Right lobe of liver (tissue), 4 donors: ENCODE measurements around the gene SART3.

Experiments
- POLR2A ChIP-seq: fragments of 450-650 bp; IDR thresholded peaks from one replicate; pipeline ENCODE4 v1.6.1; 2017; ENCODE audit warnings: antibody characterized with exemption, mild to moderate bottlenecking
- TF ChIP-seq, protein P1 (sequence below), 4 donors: fragments of 200-600 bp in 3 of 4; fragments of 450-650 bp in 1 of 4; IDR thresholded peaks; one replicate each; pipeline versions ENCODE4 v1.5.1 to v1.8.0; 2016 to 2022; ENCODE audit warnings: antibody characterized with exemption in 4 of 4, mild to moderate bottlenecking in 2 of 4
- donor health status: DM: no; HTN: no; CAD: no.
- donor health status: DM: no; HTN: no; CAD: no.
- donor health status: DM: no; HTN: yes; CAD: no.

DNA sequence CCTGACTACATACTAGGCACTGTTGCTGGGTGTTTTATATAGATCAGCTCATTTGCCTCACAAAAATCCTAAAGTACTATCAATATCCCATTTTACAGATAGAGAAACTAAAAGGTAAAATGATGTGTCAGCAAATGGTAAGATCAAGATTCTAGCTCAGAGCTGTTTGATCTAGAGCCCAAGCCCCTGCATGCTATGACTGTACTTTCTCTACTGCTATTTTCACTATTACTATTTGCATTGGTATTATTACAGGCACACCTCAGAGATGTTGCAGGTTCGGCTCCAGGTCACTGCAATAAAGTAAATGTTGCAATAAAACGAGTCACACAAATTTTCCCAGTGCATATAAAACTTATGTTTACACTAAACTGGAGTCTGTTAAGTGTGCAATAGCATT, 12.3 kb upstream of the SART3 start:
- TF ChIP-seq, protein P1, sequence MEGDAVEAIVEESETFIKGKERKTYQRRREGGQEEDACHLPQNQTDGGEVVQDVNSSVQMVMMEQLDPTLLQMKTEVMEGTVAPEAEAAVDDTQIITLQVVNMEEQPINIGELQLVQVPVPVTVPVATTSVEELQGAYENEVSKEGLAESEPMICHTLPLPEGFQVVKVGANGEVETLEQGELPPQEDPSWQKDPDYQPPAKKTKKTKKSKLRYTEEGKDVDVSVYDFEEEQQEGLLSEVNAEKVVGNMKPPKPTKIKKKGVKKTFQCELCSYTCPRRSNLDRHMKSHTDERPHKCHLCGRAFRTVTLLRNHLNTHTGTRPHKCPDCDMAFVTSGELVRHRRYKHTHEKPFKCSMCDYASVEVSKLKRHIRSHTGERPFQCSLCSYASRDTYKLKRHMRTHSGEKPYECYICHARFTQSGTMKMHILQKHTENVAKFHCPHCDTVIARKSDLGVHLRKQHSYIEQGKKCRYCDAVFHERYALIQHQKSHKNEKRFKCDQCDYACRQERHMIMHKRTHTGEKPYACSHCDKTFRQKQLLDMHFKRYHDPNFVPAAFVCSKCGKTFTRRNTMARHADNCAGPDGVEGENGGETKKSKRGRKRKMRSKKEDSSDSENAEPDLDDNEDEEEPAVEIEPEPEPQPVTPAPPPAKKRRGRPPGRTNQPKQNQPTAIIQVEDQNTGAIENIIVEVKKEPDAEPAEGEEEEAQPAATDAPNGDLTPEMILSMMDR (IDR thresholded peaks at IDR 0.05): no peak
- no peak for TF ChIP-seq POLR2A
